Gastroesophageal sphincter (tissue), 3 donors: Measurements from ENCODE around the gene C9orf50.

ENCODE experiments used
- POLR2A ChIP-seq, 2 donors: fragments of 450-650 bp; IDR thresholded peaks; one replicate each; pipeline ENCODE4 v1.6.1; 2017; ENCODE audit warnings: antibody characterized with exemption in 2 of 2, mild to moderate bottlenecking in 2 of 2, moderate library complexity in 1 of 2
- POLR2AphosphoS5 ChIP-seq: sonication (generic); formaldehyde crosslinking; IDR thresholded peaks from one replicate; pipeline ENCODE4 v1.6.1; 2017; ENCODE audit warnings: antibody characterized with exemption
- TF ChIP-seq, protein P1 (sequence below), 4 experiments: fragments of 200-600 bp in 2 of 4; fragments of 450-650 bp in 2 of 4; sonication (generic) in 1 of 4; IDR thresholded peaks; one replicate each; pipeline ENCODE4 v1.5.1; 2017 to 2019; ENCODE audit warnings: antibody characterized with exemption in 4 of 4, mild to moderate bottlenecking in 2 of 4, moderate library complexity in 2 of 4

DNA sequence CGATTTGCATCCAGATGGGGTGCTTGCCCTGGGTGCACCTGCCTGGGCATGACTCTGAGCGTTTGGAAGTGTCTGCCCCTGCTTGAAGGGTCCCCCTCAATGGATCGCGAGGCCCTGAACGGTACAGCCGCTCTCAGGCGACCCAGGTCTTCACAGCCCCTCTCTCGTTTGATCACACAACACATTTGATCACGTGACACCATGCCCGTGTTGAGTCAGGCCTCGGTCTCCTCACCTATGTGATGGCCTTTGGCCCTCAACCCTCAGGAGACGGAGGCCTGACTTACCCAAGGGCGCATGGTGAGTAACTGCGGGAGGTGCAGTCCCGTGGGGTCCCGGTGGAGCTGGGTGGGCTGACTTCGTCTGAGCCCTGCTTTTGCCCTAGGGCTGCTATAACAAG lies 24.0 kb upstream of the C9orf50 start:
- TF ChIP-seq POLR2A (IDR thresholded peaks at IDR 0.05) (no peak), POLR2AphosphoS5 (no peak)
- TF ChIP-seq, protein P1, sequence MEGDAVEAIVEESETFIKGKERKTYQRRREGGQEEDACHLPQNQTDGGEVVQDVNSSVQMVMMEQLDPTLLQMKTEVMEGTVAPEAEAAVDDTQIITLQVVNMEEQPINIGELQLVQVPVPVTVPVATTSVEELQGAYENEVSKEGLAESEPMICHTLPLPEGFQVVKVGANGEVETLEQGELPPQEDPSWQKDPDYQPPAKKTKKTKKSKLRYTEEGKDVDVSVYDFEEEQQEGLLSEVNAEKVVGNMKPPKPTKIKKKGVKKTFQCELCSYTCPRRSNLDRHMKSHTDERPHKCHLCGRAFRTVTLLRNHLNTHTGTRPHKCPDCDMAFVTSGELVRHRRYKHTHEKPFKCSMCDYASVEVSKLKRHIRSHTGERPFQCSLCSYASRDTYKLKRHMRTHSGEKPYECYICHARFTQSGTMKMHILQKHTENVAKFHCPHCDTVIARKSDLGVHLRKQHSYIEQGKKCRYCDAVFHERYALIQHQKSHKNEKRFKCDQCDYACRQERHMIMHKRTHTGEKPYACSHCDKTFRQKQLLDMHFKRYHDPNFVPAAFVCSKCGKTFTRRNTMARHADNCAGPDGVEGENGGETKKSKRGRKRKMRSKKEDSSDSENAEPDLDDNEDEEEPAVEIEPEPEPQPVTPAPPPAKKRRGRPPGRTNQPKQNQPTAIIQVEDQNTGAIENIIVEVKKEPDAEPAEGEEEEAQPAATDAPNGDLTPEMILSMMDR (IDR thresholded peaks at IDR 0.05), result no peak
